Glomerular endothelial cell (primary cell): ENCODE measurements around the gene CUTA. TPM values are rescaled to one million over a fixed set of nuclear protein-coding genes. Genes with fewer than 3 reads are reported as not detected.
A peak's percentile ranks its signal among the peaks of the same experiment; 100 is the strongest.
"Not testable (repeated sequence)": the region's sequence is repeated elsewhere in the genome, so short reads cannot be mapped to it uniquely, and the experiment has no call there.

Experiments used
- DNase-seq: peaks from one replicate; pipeline ENCODE4 v3.0.0-alpha.2; 2011; ENCODE audit warnings: low read depth, low spot score; ENCODE audit errors: extremely low read depth
- total RNA-seq: library from RNA; depleted of rRNA; stranded (reverse); fragments of >200 nt; gene quantifications from 2 replicates; pipeline ENCODE4 v1.2.3, GENCODE V29; 2015

CUTA gene
- total RNA-seq, 1 donor from 2014 or later: 140 TPM

DNA sequence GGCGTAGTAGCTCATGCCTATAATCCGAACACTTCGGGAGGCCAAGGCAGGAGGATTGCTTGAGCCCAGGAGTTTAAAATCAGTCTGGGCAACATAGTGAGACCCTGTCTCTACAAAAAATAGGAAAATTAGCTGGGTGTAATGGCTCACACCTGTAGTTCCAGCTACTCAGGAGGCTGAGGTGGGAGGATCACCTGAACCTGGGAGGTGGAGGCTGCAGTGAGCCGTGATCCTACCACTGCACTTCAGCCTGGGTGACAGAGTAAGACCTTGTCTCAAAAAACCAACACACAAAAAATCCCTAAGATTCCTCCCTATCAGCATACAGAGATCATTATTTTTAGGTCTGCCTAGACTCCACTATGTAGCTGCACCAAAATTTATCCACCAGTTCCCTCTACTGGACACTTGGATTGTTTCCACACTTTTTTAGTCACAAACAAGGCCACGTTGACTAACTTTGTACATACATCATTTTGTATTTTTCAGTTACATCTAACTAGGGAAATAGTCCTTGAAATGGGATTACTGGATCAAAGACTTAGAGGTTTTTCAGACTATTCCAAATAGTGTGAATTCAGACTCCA lies 10.7 kb downstream of the CUTA start:
- no peak for DNase-seq

DNA sequence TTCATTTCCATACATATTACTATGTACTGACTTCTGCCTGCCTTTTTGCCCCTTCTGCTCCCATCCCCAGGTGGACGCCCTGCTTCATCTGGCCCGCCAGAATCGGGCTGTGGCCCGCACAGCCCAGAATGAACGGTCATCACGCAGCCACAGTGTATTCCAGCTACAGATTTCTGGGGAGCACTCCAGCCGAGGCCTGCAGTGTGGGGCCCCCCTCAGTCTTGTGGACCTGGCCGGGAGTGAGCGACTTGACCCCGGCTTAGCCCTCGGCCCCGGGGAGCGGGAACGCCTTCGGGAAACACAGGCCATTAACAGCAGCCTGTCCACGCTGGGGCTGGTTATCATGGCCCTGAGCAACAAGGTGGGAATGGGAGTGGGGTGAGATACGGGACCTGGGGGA lies 11.8 kb downstream of the CUTA start:
- no peak for DNase-seq

DNA sequence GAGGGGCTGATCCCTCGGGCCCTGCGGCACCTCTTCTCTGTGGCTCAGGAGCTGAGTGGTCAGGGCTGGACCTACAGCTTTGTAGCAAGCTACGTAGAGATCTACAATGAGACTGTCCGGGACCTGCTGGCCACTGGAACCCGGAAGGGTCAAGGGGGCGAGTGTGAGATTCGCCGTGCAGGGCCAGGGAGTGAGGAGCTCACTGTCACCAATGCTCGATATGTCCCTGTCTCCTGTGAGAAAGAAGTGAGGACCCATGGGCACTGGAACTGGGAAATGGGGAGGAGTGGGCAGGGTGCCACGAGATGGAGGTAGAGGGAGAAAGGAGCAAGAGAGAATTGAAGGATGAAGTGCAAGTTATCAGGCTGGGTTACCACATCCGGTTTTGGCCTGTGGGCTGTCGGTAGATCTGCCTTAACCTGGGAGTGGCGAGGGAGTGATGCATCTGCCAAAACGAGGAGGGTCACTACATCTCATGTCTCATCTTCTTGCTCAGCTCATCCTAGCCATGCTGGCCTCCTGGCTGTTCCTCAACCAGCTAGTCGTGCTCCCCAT lies 12.4 kb downstream of the CUTA start:
- DNase-seq: no peak

DNA sequence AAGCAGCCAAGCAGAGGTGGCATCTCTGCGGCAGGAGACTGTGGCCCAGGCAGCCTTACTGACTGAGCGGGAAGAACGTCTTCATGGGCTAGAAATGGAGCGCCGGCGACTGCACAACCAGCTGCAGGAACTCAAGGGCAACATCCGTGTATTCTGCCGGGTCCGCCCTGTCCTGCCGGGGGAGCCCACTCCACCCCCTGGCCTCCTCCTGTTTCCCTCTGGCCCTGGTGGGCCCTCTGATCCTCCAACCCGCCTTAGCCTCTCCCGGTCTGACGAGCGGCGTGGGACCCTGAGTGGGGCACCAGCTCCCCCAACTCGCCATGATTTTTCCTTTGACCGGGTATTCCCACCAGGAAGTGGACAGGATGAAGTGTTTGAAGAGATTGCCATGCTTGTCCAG lies 13.0 kb downstream of the CUTA start:
- DNase-seq: no peak

DNA sequence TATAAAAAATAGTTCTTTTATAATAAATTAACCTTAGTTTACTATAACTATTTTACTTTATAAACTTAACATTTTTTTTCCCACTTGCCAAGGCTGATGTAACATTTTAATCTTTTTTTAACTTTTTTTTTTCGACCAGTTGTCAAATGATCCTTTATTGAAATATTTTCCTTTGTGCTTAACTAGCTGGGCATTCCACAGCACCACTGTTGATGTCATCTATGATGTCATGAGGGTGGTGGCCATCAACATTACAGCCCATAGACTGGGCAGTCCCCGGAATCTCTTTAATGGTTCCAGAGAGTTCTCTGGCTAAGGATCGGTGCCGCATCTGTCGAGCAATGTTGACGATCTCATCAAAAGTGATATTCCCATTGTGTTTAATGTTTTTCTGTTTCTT lies 18.0 kb downstream of the CUTA start:
- not testable (repeated sequence) for DNase-seq

DNA sequence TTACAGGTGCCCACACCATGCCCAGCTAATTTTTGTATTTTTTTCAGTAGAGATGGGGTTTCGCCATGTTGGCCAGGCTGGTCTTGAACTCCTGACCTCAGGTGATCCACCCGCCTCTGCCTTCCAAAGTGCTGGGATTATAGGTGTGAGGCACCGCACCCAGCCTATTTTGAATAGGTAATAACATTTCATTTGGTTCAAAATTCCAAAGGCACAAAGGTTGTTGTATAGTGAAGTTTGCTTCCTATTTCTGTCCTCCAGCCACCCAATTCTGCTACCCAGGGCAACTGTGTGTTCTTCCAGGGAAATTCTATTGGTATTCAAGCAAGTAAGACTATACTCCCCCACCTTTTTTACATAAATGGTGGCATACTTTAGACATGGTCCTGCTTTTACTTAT lies 19.3 kb downstream of the CUTA start:
- not testable (repeated sequence) for DNase-seq

DNA sequence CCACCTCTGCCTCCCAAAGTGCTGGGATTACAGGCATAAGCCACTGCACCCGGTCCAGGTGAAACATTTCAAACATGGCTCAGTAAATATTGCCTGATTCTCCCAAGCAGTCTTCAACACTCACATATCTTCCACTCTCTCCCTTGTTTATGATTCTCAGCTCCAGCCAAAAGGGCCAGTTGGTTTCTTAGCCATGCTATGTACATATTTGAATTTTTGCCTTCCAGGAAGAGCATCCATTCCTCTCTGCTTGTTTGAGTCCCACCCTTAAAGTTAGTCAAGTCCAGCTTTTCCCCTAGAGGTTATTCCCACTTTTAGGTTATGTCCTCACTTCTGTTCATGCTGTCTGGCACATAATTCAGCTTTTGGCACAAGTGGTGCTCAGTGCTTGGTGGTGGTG lies 20.4 kb downstream of the CUTA start:
- no peak for DNase-seq

DNA sequence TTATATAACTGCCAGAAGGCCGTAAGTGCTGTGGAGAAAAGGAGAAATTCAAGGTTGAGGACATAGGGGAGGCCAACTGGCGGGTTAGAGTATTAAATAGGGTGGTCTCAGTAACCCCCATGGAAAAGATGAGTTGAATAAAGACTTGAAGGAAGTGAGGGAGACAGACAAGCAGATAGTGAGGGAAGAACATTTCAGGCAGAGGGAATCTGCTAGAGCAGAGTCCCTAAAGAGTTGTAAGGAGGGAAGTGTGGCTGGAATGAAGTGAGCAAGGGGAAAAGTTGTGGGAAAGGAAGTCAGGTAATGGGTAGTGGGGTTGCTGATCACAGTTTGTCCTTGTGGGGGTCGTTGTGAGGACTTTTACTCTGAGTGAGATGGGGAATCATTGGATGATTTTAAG lies 24.9 kb downstream of the CUTA start:
- no peak for DNase-seq

DNA sequence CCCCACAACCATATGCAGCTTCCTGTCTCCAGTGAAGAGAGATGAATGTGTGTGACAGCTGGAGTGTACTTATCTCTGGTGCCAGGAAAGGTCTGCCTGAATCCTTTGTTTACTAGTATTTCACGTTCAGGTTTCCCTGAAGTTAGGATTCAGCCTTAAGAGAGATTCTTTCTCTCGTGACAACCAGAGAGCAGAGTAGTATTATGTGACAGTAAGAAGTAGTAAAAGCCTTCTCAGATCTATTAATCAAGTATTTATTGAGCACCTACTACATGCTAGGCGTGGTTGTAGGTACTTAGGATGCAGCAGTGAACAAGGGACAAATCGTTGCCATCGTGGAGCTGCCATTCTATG lies 25.3 kb downstream of the CUTA start:
- DNase-seq: no peak

DNA sequence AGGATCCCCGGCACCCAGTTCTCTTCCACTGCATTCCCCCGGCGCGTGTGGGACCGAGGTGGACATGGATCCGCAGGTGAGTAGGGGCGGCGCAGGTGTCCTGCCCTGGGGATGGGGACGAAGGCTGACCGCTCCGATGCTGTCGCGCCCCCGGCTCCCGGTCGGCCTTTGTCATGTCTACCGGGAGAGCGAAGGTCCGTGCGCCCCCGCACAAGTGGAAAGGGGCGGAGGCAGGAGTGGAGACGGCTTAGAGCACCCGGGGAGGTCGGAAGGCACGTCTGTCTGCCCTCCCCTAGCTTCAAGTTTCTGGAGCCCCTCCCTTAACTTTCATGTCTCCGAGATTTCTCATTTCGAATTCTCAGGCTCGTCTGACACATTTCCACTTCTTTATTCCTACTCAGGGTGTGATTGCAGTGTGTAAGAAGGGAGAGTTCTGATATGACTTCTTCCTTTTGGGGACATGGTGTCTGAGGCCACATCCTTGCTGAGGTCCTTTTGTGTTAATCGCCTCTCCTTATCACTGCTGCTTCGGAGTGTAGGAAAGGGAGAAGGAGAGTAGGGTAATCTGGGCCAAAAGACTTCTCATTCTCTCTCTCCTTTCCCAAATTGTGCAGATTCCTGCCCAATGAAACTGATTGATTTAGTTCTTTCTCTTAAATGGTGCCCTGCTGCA lies 25.8 kb downstream of the CUTA start:
- no peak for DNase-seq

DNA sequence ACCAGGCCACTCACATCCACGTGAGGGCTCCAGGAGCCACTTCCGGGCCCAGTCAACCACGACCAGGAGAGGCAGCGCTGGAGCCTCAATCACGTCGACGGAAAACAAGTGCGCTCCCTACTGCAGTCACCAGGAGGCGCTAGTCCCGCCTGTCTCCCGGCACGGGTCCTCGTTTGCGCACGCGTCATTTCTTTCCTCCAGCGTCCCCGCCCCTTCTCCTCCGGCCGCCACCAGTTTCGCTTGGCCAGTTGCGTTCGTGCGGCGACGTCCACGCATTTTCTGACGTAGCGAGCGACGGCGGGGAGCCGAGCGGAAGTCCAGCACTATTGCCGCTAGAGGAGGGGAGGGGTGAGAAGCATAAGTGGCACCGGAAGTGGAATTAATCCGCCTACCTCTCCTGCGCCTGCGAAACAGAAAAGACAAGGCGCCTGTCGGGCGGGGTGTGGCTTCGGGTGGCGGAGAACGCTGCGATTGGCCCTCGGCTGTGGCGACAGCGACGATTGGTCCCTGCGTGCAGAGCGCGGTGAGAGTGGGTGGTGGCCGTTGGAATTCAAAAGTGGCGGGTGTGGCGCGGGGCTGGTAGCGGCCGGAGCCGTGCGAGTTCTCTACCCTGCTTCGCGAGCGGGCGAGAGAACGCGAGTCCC lies 26.5 kb downstream of the CUTA start, which contains the start of gene KIFC1:
Gene KIFC1 (plus strand): TSS at position 546 of the 644 bp plus-strand sequence. CDS start 163 bp downstream, outside the sequence.
- DNase-seq: peak; percentile 96

DNA sequence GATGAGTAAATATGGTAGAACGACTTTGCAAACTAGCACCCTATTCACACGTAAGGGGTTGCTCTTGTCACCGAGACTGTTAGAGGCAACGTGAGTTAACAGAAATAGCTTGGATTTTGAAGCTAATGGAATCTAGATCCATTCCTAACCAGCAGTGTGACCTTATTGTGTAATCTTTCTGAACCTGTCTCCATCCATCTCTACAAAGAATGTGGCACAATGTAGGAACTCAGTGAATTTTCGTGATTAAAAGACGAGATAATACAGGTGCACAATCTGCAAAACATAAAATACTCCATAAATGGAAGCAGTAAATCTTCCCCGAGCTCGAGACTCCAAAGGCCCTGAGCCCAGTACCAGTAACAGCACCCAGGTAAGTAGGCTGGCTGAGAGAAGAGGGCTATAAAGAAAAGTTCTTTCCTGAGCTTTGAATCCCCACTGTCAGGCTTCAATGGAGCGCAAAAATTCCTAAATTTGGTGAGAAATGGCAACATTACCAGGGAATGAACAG lies 27.1 kb downstream of the CUTA start:
- no peak for DNase-seq

DNA sequence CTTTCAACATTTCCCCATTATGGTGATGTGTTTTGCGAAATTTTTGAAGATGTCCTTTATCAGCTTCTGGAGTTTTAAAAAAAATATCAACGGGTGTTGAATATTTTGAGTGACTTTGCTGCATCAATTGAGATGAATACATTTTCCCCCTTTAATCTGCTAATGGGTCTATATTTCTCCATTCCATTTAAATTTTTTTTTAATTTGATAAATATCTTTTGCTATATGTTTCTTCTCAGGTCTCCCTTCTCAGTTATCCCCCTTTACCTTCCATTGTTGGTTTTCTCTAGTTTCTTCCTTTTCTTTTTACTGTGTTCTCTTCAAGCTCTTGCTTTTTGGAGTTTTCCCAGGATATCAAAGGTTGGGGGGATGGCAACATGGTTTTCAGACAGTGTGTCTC lies 27.7 kb downstream of the CUTA start:
- no peak for DNase-seq

DNA sequence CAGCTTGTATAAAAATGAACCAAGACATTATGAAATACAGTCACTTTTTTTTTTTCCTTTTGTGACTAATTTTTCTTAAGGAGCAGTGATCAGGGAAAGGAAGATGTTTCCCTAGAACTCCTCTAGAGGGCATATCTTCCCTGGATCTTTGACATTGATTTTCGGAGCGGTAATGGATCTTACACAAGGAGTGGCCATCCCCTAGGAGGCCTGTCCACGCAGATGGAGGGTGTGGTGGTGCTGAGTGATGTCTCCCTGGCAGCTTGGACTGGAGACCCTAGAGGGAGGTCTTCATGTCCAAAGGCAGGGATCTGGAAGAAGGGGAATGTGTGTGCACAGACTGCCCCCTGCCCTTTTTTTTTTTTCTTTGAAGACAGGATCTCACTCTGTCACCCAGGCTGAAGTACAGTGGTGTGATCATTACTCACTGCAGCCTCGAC lies 33.3 kb downstream of the CUTA start:
- DNase-seq: no peak

DNA sequence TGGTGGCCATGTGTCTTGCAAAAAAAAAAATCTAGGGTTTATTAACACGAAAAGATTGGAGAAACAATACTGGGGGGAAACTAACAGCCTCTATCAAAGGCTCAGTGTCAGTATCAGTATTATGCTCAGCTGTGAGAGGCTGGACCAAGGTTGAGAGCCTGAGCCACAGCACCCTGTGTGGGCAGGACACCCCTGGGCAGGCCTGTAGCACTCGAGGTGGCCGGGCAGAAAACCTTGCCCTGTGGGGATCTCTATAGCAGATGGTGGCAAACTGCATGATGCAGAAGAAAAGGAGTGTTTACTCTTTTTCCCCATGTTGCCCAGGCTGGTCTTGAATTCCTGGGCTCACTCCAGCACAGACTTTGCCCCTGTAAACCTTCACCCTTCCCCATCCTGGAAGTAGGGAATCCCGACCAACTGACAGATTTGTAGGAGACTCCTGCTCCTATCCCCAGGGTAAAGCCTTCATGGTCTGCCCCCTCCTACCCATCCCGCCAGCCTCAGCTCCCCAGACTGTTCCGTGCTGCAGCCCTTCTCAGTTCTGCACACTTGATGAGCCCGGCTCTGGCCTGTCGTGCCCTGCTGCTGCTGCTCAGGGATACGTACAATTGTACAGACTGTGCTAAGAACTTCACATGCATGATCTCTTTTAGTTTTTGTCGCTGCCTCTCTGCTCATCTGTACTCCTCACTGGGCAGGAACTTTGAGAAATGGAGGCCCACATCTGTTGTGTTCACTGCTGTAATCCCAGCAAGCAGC lies 34.3 kb downstream of the CUTA start:
- no peak for DNase-seq

DNA sequence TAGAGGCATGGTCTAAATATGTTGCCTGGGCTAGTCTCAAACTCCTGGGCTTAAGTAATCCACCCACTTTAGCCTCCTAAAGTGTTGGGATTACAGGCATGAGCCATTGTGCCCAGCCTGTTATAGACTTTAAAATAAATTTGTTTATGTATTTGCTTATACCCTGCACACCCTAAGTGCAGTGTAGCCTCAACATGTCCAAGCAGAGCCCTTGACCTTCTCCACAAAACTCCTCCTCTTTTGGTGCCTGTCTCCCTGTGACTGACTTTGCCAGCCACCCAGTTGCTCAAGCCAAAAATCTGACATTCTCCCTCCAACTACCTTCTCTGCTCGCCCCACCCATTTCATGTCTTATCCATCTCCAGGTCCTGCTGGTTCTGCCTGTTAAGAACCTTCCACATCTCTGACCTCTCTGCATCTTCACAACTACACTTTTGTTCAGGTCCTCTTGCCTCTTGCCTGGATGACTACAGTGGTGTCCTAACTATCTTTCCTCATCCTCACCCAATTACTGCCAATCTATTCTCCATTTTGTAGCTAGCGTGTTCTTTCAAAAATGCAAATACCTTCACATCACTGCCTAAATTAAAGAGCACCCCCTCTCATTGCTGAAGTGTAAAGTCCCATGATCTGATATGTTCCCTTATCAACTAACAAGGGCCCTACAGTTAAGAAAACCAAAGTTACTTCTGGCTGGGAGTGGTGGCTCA lies 37.5 kb downstream of the CUTA start:
- DNase-seq: no peak

DNA sequence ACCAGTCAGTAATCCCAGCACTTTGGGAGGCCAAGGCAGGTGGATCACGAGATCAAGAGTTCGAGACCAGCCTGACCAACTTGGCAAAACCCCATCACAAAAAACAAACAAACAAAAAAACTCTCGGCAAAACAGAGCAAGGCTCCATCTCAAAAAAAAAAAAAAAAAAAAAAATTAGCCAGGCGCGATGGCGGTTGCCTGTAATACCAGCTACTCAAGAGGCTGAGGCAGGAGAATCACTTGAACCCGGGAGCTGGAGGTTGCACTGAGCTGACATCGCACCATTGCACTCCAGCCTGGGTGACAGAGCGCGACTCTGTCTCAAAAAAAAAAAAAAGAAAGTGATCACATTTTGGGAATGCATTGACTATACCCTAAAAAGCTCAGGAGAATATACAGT lies 38.7 kb downstream of the CUTA start:
- not testable (repeated sequence) for DNase-seq

DNA sequence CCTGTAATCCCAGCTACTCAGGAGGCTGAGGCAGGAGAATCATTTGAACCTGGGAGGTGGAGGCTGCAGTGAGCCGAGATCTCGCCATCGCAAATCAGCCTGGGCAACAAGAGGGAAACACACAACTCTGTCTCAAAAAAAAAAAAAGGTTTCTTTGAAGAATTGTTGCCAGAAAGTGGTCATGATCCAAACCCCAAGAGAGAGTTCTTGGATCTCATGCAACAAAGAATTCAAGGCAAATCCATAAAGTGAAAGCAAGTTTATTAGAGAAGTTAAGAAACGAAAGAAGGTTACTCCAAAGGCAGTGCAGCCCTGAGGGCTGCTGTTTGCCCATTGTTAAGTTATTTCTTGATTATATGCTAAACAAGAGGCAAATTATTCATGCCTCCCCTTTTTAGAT lies 40.7 kb downstream of the CUTA start:
- DNase-seq: no peak

DNA sequence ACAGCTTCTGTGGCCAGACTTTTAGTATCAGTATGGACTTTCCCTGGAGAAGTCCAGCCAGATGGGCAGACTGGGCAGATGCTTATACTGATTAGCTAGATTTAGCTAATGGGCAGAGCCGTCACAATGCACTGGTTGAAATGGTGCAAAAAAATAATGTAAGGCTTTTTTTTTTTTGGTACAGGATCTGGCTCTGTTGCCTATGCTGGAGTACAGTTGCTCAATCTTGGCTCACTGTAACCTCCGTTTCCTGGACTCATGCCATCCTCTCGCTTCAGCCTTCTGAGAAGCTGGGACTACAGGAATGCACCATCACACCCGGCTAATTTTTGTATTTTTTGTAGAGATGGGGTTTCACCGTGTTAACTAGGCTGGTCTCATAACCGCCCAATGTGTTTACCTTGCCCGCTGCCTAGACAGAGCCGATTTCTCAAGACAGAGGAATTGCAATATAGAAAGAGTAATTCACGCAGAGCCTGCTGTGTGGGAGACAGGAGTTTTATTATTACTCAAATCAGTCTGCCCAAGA lies 42.7 kb downstream of the CUTA start:
- no peak for DNase-seq
